Activated CD4-positive, alpha-beta T cell treated with anti-CD3 and anti-CD28 coated beads for 36 hours (primary cell): ENCODE results near the gene RSL1D1. TPM values are rescaled to one million over a fixed set of nuclear protein-coding genes. Genes with fewer than 3 reads are reported as not detected.
"Not testable (repeated sequence)": the region's sequence is repeated elsewhere in the genome, so short reads cannot be mapped to it uniquely, and the experiment has no call there.

Experiments used
- ATAC-seq: fragments of 200-7000 bp; cut with Tn5 transposase; one replicate; pipeline ENCODE4 v1.10.0; 2021; ENCODE audit warnings: mild to moderate bottlenecking, moderate library complexity
- CTCF ChIA-PET: fragments of 350-600 bp; sonication (Branson Sonifier 250); formaldehyde crosslinking; loops from one replicate; lab custom pipeline; 2021; ENCODE audit warnings: antibody characterized with exemption; lab: Charles Lee
- POLR2A ChIA-PET: fragments of 350-600 bp; sonication (Branson Sonifier 250); formaldehyde crosslinking; loops from one replicate; lab custom pipeline; 2021; ENCODE audit warnings: antibody characterized with exemption, inconsistent platforms; lab: Charles Lee
- DNase-seq: peaks from one replicate; pipeline ENCODE4 v3.0.0-alpha.2; 2020
- H3K27ac Mint-ChIP-seq: one replicate; pipeline ENCODE4 v1.8.0; 2021; ENCODE audit warnings: mixed read lengths
- H3K27me3 Mint-ChIP-seq: one replicate; pipeline ENCODE4 v1.8.0; 2021; ENCODE audit warnings: mixed read lengths
- H3K36me3 Mint-ChIP-seq: one replicate; pipeline ENCODE4 v1.8.0; 2021; ENCODE audit warnings: low read depth, mixed read lengths
- H3K4me1 Mint-ChIP-seq: one replicate; pipeline ENCODE4 v1.8.0; 2021; ENCODE audit warnings: mixed read lengths
- H3K4me3 Mint-ChIP-seq: one replicate; pipeline ENCODE4 v1.8.0; 2021; ENCODE audit warnings: mild to moderate bottlenecking, moderate library complexity, mixed read lengths
- H3K9me3 Mint-ChIP-seq: one replicate; pipeline ENCODE4 v1.8.0; 2021; ENCODE audit warnings: low read depth, mixed read lengths
- intact Hi-C, 2 experiments: fragments of 100-400 bp; cut with DNase I in 1 of 2; cut with micrococcal nuclease in 1 of 2; formaldehyde crosslinking; loops; one replicate each; pipeline versions ENCODE4 v1.14.2 to v1.15.1; 2022 to 2024; cut with DNase I, micrococcal nuclease
- total RNA-seq, 2 experiments: library from RNA; stranded (reverse); gene quantifications; one replicate each; pipeline ENCODE4 v1.2.3, GENCODE V29; 2021

Gene RSL1D1
- total RNA-seq, 2 experiments from 2014 or later, result 369 to 466 TPM

GRCh38 chr16:11792410-11793241, 58.7 kb downstream of the RSL1D1 start:
- ATAC-seq, result peak; percentile 17
- H3K27ac Mint-ChIP-seq, result peak overlapping the region; percentile 65

GRCh38 chr16:11791144-11791828, 60.1 kb downstream of the RSL1D1 start:
- H3K4me1 Mint-ChIP-seq, result peaks cover 84% of the 10 kb centered on the region
- ATAC-seq, result peak; percentile 18
- DNase-seq, result no peak
- no peaks in the 10 kb centered on the region for H3K9me3 Mint-ChIP-seq
- peaks cover 46% of the 10 kb centered on the region for H3K36me3 Mint-ChIP-seq
- H3K27me3 Mint-ChIP-seq, result no peaks in the 10 kb centered on the region
- intact Hi-C loops, result loop anchor here (10.0 kb wide), 2 partner anchors 824 to 826 kb away; no protein-coding TSS in a partner anchor
- H3K27ac Mint-ChIP-seq, result peak overlapping the region; percentile 65
- ChIA-PET CTCF (interaction anchor here (0.6 to 1.8 kb wide), 5 partner anchors 7 to 827 kb away, joined by 3 to 8 read pairs (median 4); partner anchors contain the start of gene TXNDC11), POLR2A (interaction anchor here (0.6 to 1.4 kb wide), 3 partner anchors 60 to 289 kb away, joined by 3 read pairs; partner anchors contain the start of gene RSL1D1)
- H3K4me3 Mint-ChIP-seq, result no peak overlapping the region

More at GRCh38 chr16:11792410-11793241, 58.7 kb downstream of the RSL1D1 start:
- peak overlapping the region; percentile 51 for H3K4me3 Mint-ChIP-seq
- DNase-seq, result peak; percentile 63
- intact Hi-C loops, result loop anchor here (1.0 to 10.0 kb wide), 3 partner anchors 9 to 828 kb away; no protein-coding TSS in a partner anchor
- H3K9me3 Mint-ChIP-seq, result no peaks in the 10 kb centered on the region
- H3K4me1 Mint-ChIP-seq, result peaks cover 71% of the 10 kb centered on the region
- POLR2A ChIA-PET, result interaction anchor here (1.4 kb wide), 1 partner anchor 288 kb away, joined by 3 read pairs; no protein-coding TSS in a partner anchor
- H3K27me3 Mint-ChIP-seq, result no peaks in the 10 kb centered on the region
- H3K36me3 Mint-ChIP-seq, result peaks cover 43% of the 10 kb centered on the region
- CTCF ChIA-PET, result interaction anchor here (0.6 to 1.8 kb wide), 10 partner anchors 8 to 232 kb away, joined by 3 to 8 read pairs (median 4); partner anchors contain the start of gene TXNDC11

GRCh38 chr16:11788914-11789313, 62.4 kb downstream of the RSL1D1 start:
- ATAC-seq (peak; percentile 47), DNase-seq (no peak)
- H3K9me3 Mint-ChIP-seq, result no peaks in the 10 kb centered on the region
- intact Hi-C loops, result loop anchor here in 1 of 2 experiments (5.0 kb wide), 1 partner anchor 963 kb away; no protein-coding TSS in a partner anchor
- H3K4me1 Mint-ChIP-seq, result peaks cover 84% of the 10 kb centered on the region
- no peak overlapping the region for H3K4me3 Mint-ChIP-seq
- peaks cover 28% of the 10 kb centered on the region for H3K36me3 Mint-ChIP-seq
- ChIA-PET POLR2A (no interaction called here), CTCF (no interaction called here)
- H3K27ac Mint-ChIP-seq, result peak overlapping the region; percentile 68
- H3K27me3 Mint-ChIP-seq, result no peaks in the 10 kb centered on the region

- DNase-seq, H3K4me3 Mint-ChIP-seq, ATAC-seq, H3K9me3 Mint-ChIP-seq, H3K27me3 Mint-ChIP-seq: not testable (repeated sequence)
- CTCF ChIA-PET, result interaction anchor here (1.3 to 3.5 kb wide), 2 partner anchors 7 to 13 kb away, joined by 3 to 18 read pairs; partner anchors contain the start of gene ZC3H7A
- H3K36me3 Mint-ChIP-seq, result peaks cover 25% of the 10 kb centered on the region
- intact Hi-C loops, result loop anchor here (5.0 kb wide), 5 partner anchors 127 to 967 kb away; partner anchors contain the start of genes LITAF (in 1 of the 2) and SOCS1 (in 1 of the 2)
- peaks cover 84% of the 10 kb centered on the region for H3K4me1 Mint-ChIP-seq
- H3K27ac Mint-ChIP-seq, result peak overlapping the region; percentile 87
- POLR2A ChIA-PET, result interaction anchor here (0.6 to 1.0 kb wide), 3 partner anchors 8 to 793 kb away, joined by 3 to 9 read pairs (median 3); no protein-coding TSS in a partner anchor
Observed at GRCh38 chr16:11784980-11785599, 66.3 kb downstream of the RSL1D1 start.

- H3K36me3 Mint-ChIP-seq, result peaks cover 25% of the 10 kb centered on the region
- H3K4me3 Mint-ChIP-seq, result peak overlapping the region; percentile 13
- H3K27me3 Mint-ChIP-seq, ATAC-seq, POLR2A ChIA-PET, H3K9me3 Mint-ChIP-seq, DNase-seq: not testable (repeated sequence)
- H3K27ac Mint-ChIP-seq, result peak overlapping the region; percentile 87
- intact Hi-C loops, result loop anchor here (5.0 kb wide), 4 partner anchors 128 to 753 kb away; partner anchors contain the start of genes LITAF (in 1 of the 2) and SOCS1 (in 1 of the 2)
- peaks cover 80% of the 10 kb centered on the region for H3K4me1 Mint-ChIP-seq
- CTCF ChIA-PET, result interaction anchor here (0.6 to 3.5 kb wide), 5 partner anchors 8 to 1012 kb away, joined by 3 to 18 read pairs (median 3); partner anchors contain the start of gene ZC3H7A
Observed at GRCh38 chr16:11784381-11784780, 67.0 kb downstream of the RSL1D1 start.

- Mint-ChIP-seq H3K9me3 (no peaks in the 10 kb centered on the region), H3K27me3 (no peaks in the 10 kb centered on the region), H3K36me3 (peaks cover 25% of the 10 kb centered on the region), H3K4me3 (peak overlapping the region; percentile 74), H3K4me1 (peaks cover 78% of the 10 kb centered on the region), H3K27ac (peak overlapping the region; percentile 97)
- ChIA-PET CTCF (interaction anchor here (0.5 to 3.5 kb wide), 6 partner anchors 8 to 1013 kb away, joined by 3 to 18 read pairs (median 3); partner anchors contain the start of gene ZC3H7A), POLR2A (no interaction called here)
- intact Hi-C loops, result loop anchor here (5.0 kb wide), 4 partner anchors 128 to 753 kb away; partner anchors contain the start of genes LITAF (in 1 of the 2) and SOCS1 (in 1 of the 2)
- no peak for ATAC-seq
- DNase-seq, result no peak
Observed at GRCh38 chr16:11784038-11784369, 67.3 kb downstream of the RSL1D1 start.

Other genes starting within 250 kb of the RSL1D1 start
- gene SNN, start 183.1 kb downstream of the RSL1D1 start, total RNA-seq, result 1 to 10 TPM; 6.0 to 7.2 TPM
- 10 to 100 TPM; 27.3 to 28.3 TPM for gene TXNDC11, start 108.7 kb downstream of the RSL1D1 start, total RNA-seq
- gene ZC3H7A, start 54.3 kb downstream of the RSL1D1 start, total RNA-seq, result 10 to 100 TPM; 74.1 to 95.1 TPM
- 100 to 1,000 TPM; 234 to 260 TPM for gene GSPT1, start 64.4 kb upstream of the RSL1D1 start, total RNA-seq
- gene NPIPB2, start 90.5 kb upstream of the RSL1D1 start, total RNA-seq, result 10 to 100 TPM in 1 of 2 experiments, 1 to 10 TPM in 1; 7.2 to 12.5 TPM
- not detected for gene TNFRSF17, start 113.7 kb upstream of the RSL1D1 start, total RNA-seq
- gene SNX29, start 125.2 kb upstream of the RSL1D1 start, total RNA-seq, result 1 to 10 TPM; 6.4 to 8.4 TPM